Heart left ventricle (tissue), 13 donors: ENCODE data around the gene VWA5B1.

ENCODE experiments used
- POLR2A ChIP-seq, 2 donors: fragments of 450-650 bp; IDR thresholded peaks; one replicate each; pipeline ENCODE4 v1.6.1; 2017; ENCODE audit warnings: antibody characterized with exemption in 2 of 2, mild to moderate bottlenecking in 2 of 2, moderate library complexity in 2 of 2
- TF ChIP-seq, protein P1 (sequence below), 12 donors: fragments of 200-600 bp; sonication (generic) in 4 of 12; IDR thresholded peaks; one replicate each; pipeline versions ENCODE4 v1.5.0 to v1.8.0; 2018 to 2022; ENCODE audit warnings: antibody characterized with exemption in 12 of 12, mild to moderate bottlenecking in 5 of 12
- donor health status: ischemic (EF 13 %, LVEDD 7.1; RV severe dilation, severe dysfunction).
- donor health status: DM: no; HTN: yes; CAD: no.
- donor health status: DM: no; HTN: no; CAD: no.
- donor health status: ischemic (EF 25% LVEDD 6.9; RV normal size, moderate dysfunction).
- donor health status: ischemic (EF 25% LVEDD 5.7; RV mildly dilated, moderate dysfunction).
- donor health status: ischemic (EF 35%, LVEDD 5.7; RV mildly dilated, moderate dysfunction).
- donor health status: nonischemic (EF 11% LVEDD 7.7; RV severe dilation, severe dysfunction).
- donor health status: DM: yes; HTN: yes; CAD: no.
- donor health status: PGD.
- donor health status: ischemic (EF 29% LVEDD 5.4; RV normal size, mild dysfunction).
- donor health status: nonischemic (EF 23%, LVEDD 6.1; RV moderate dilation, normal function).

DNA sequence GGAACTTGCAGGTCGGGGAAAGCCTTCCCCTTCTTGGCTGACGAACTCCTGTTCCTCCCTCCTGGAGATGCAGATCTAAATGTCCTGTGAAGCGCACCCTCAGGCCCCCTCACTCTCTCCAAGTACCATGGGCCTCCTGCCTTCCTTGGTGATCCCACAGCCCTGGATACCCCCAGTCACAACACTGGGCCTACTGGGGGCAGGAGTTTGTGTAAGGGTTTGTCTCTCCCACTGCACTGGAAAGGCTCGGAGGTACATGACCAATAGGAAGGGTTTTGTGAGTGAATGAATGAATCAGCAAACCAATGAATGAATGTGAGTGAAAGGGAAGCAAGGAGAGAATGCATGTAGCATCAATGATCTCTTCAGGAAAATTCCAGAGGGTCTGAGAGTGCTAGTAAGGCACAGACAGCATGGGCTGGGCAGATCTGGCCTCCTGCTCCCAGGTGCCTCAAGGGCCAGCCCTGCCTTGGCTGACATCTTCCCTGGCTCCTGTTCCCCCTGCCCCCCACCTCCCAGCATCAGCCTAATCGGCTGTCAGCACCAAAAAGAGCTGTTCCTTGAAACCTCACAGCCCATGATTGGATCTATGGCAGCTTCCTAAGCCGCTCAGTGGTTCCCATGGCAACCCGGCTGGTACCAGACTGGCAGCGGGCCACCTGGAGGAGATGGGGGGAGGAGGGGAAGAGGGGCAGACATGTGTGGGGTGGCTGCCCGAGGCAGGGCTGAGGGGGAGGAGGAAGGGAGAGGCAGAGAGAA lies 95.8 kb downstream of the VWA5B1 start:
- TF ChIP-seq, protein P1, sequence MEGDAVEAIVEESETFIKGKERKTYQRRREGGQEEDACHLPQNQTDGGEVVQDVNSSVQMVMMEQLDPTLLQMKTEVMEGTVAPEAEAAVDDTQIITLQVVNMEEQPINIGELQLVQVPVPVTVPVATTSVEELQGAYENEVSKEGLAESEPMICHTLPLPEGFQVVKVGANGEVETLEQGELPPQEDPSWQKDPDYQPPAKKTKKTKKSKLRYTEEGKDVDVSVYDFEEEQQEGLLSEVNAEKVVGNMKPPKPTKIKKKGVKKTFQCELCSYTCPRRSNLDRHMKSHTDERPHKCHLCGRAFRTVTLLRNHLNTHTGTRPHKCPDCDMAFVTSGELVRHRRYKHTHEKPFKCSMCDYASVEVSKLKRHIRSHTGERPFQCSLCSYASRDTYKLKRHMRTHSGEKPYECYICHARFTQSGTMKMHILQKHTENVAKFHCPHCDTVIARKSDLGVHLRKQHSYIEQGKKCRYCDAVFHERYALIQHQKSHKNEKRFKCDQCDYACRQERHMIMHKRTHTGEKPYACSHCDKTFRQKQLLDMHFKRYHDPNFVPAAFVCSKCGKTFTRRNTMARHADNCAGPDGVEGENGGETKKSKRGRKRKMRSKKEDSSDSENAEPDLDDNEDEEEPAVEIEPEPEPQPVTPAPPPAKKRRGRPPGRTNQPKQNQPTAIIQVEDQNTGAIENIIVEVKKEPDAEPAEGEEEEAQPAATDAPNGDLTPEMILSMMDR (IDR thresholded peaks at IDR 0.05): no peak
- no peak for TF ChIP-seq POLR2A (IDR thresholded peaks at IDR 0.05)
